ENCODE measurements around the gene MACROD2. TPM values are rescaled to one million over a fixed set of nuclear protein-coding genes. Genes with fewer than 3 reads are reported as not detected.

The MACROD2 gene
- total and polyA plus RNA-seq, 2 donors (not counting 1 experiment from before 2014, with no cell fraction given), result 5.3 to 6.7 TPM

- Mint-ChIP-seq H3K4me3 (no peak overlapping the region), H3K9me3 (ENCODE audit: insufficient read depth) (peaks cover 7% of the 10 kb centered on the region), H3K4me1 (peaks cover 9% of the 10 kb centered on the region), H3K27ac (no peak overlapping the region), H3K27me3 (no peaks in the 10 kb centered on the region)
- intact Hi-C loops (cut with micrococcal nuclease), result no loop called here
- ATAC-seq (ENCODE audit: low read depth) (no peak), DNase-seq (no peak)
- H3K27me3 ChIP-seq (replicated peaks in 1 of 4; ENCODE audit: control extremely low read depth in 1 of 4, control insufficient read depth in 3 of 4, insufficient read depth in 4 of 4, low read length in 3 of 4), result no peaks in the 10 kb centered on the region
- TF ChIP-seq CTCF (IDR thresholded peaks at IDR 0.05) (no peak), EZH2 (IDR thresholded peaks at IDR 0.05; ENCODE audit: borderline replicate concordance, insufficient read depth, low read depth, low read length, poor library complexity, severe bottlenecking) (no peak)
- H3K4me3 ChIP-seq (ENCODE audit: control extremely low read depth in 1 of 5, extremely low read depth in 1 of 5, insufficient read depth in 1 of 5, low read depth in 2 of 5, low read length in 4 of 5), result no peak overlapping the region
- H3K4me2 ChIP-seq (replicated peaks; ENCODE audit: low read depth, low read length, poor library complexity, severe bottlenecking), result no peak overlapping the region
- ChIA-PET CTCF (no interaction called here), POLR2A (no interaction called here)
- no peak overlapping the region for H3K27ac ChIP-seq (ENCODE audit: low read length in 2 of 2)
- peaks cover 0 to 5% (median 0%) of the 10 kb centered on the region in 3 donors for H3K9me3 ChIP-seq (ENCODE audit: control extremely low read depth in 1 of 3, control insufficient read depth in 2 of 3, insufficient read depth in 1 of 3, low read length in 2 of 3)
- peaks cover 0 to 5% of the 10 kb centered on the region in 2 donors for H3K4me1 ChIP-seq (ENCODE audit: control insufficient read depth in 2 of 2, insufficient read depth in 2 of 2, low read length in 2 of 2)
- H3K9ac ChIP-seq (ENCODE audit: low read length), result no peak overlapping the region
- no peaks in the 10 kb centered on the region for H3K36me3 ChIP-seq (replicated peaks in 1 of 2; ENCODE audit: control extremely low read depth in 1 of 2, control insufficient read depth in 1 of 2, extremely low read depth in 1 of 2, insufficient read depth in 2 of 2, low read length in 1 of 2)
- no peaks in the 10 kb centered on the region for H4K20me1 ChIP-seq (ENCODE audit: control insufficient read depth, insufficient read depth, low read length, poor library complexity, severe bottlenecking)
- no peaks in the 10 kb centered on the region for H3K79me2 ChIP-seq (ENCODE audit: control insufficient read depth, insufficient read depth, low read length)
- H2AFZ ChIP-seq (ENCODE audit: insufficient read depth, low read depth, low read length, poor library complexity, severe bottlenecking), result no peak overlapping the region
Observed at GRCh38 chr20:15296422-15296821, 1301.1 kb downstream of the MACROD2 start.

- no peaks in the 10 kb centered on the region for H3K79me2 ChIP-seq (ENCODE audit: control insufficient read depth, insufficient read depth, low read length)
- DNase-seq, result no peak
- WGBS (ENCODE audit: insufficient coverage), result no CpG with 5 or more reads among the region's 5 CpGs
- intact Hi-C loops (cut with micrococcal nuclease), result no loop called here
- no peaks in the 10 kb centered on the region for H3K4me1 ChIP-seq (ENCODE audit: control insufficient read depth in 2 of 2, insufficient read depth in 2 of 2, low read length in 2 of 2)
- Mint-ChIP-seq H3K27ac (no peak overlapping the region), H3K9me3 (ENCODE audit: insufficient read depth) (peaks cover 7% of the 10 kb centered on the region), H3K27me3 (no peaks in the 10 kb centered on the region), H3K4me1 (peaks cover 6% of the 10 kb centered on the region), H3K4me3 (no peak overlapping the region)
- H3K36me3 ChIP-seq (replicated peaks in 1 of 2; ENCODE audit: control extremely low read depth in 1 of 2, control insufficient read depth in 1 of 2, extremely low read depth in 1 of 2, insufficient read depth in 2 of 2, low read length in 1 of 2), result no peaks in the 10 kb centered on the region
- no peak overlapping the region for H3K4me2 ChIP-seq (replicated peaks; ENCODE audit: low read depth, low read length, poor library complexity, severe bottlenecking)
- H3K9ac ChIP-seq (ENCODE audit: low read length), result no peak overlapping the region
- no peaks in the 10 kb centered on the region for H3K27me3 ChIP-seq (replicated peaks in 1 of 4; ENCODE audit: control extremely low read depth in 1 of 4, control insufficient read depth in 3 of 4, insufficient read depth in 4 of 4, low read length in 3 of 4)
- no peaks in the 10 kb centered on the region for H4K20me1 ChIP-seq (ENCODE audit: control insufficient read depth, insufficient read depth, low read length, poor library complexity, severe bottlenecking)
- H3K9me3 ChIP-seq (ENCODE audit: control extremely low read depth in 1 of 3, control insufficient read depth in 2 of 3, insufficient read depth in 1 of 3, low read length in 2 of 3), result peaks cover 0 to 5% (median 0%) of the 10 kb centered on the region in 3 donors
- TF ChIP-seq EZH2 (IDR thresholded peaks at IDR 0.05; ENCODE audit: borderline replicate concordance, insufficient read depth, low read depth, low read length, poor library complexity, severe bottlenecking) (no peak), CTCF (IDR thresholded peaks at IDR 0.05) (no peak)
- H2AFZ ChIP-seq (ENCODE audit: insufficient read depth, low read depth, low read length, poor library complexity, severe bottlenecking), result no peak overlapping the region
- no peak overlapping the region for H3K4me3 ChIP-seq (ENCODE audit: control extremely low read depth in 1 of 5, extremely low read depth in 1 of 5, insufficient read depth in 1 of 5, low read depth in 2 of 5, low read length in 4 of 5)
- no peak overlapping the region for H3K27ac ChIP-seq (ENCODE audit: low read length in 2 of 2)
- POLR2A ChIA-PET, result no interaction called here
- ATAC-seq (ENCODE audit: low read depth), result no peak
- CTCF ChIA-PET, result no interaction called here
Observed at GRCh38 chr20:15297059-15297875, 1302.0 kb downstream of the MACROD2 start.
